GM19468 (cell line): Measurements from ENCODE around the gene OR10K1.

Source experiments
- ATAC-seq: cut with Tn5 transposase; IDR thresholded peaks from one replicate; pipeline ENCODE4 v1.9.1; 2021; ENCODE audit warnings: mild to moderate bottlenecking, moderate library complexity, moderate number of reproducible peaks; ENCODE audit not compliant: unreplicated experiment; ENCODE audit errors: extremely low read depth

Gene OR10K1

DNA sequence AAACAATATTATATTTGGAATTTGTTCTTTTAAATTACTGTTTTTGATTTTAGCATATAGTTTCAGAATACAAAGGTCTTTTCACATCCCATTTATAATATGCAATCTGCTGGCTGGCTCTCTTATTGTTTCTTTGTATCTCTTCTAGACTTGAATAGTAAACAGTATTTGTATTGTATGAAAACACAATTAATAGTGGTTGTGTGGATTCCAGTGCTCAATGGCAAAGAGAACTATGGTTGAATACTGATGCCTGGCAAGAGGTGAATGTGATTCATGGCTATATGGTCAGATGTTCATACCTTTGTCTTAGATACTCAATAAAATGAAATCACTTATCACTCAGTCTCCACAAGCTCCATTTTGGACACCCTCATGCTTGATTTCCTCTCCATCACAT is 55.3 kb downstream of the OR10K1 start:
- no peak for ATAC-seq
